Fibroblast of villous mesenchyme (primary cell): ENCODE measurements around the gene FBXL16. TPM values are rescaled to one million over a fixed set of nuclear protein-coding genes. Genes with fewer than 3 reads are reported as not detected.

Experiments
- DNase-seq: peaks from one replicate; pipeline ENCODE4 v3.0.0-alpha.2; 2010; ENCODE audit warnings: low read depth
- H3K4me3 ChIP-seq: 2 replicates; pipeline ENCODE4 v1.5.1; 2011; ENCODE audit warnings: low read depth, mild to moderate bottlenecking, low read length
- CTCF ChIP-seq: IDR thresholded peaks from 2 replicates; pipeline ENCODE4 v1.5.1; 2012; ENCODE audit warnings: low read depth, mild to moderate bottlenecking, low read length; ENCODE audit not compliant: insufficient read depth
- total RNA-seq: library from RNA; depleted of rRNA; stranded (reverse); fragments of >200 nt; gene quantifications from 2 replicates; pipeline ENCODE4 v1.2.3, GENCODE V29; 2012

The FBXL16 gene
- total RNA-seq, 1 donor, result under 0.01 TPM

- TF ChIP-seq CTCF, result no peak
- DNase-seq, result no peak
- no peak overlapping the region for H3K4me3 ChIP-seq
Measured at GRCh38 chr16:669666-670065, 35.9 kb downstream of the FBXL16 start.

DNA sequence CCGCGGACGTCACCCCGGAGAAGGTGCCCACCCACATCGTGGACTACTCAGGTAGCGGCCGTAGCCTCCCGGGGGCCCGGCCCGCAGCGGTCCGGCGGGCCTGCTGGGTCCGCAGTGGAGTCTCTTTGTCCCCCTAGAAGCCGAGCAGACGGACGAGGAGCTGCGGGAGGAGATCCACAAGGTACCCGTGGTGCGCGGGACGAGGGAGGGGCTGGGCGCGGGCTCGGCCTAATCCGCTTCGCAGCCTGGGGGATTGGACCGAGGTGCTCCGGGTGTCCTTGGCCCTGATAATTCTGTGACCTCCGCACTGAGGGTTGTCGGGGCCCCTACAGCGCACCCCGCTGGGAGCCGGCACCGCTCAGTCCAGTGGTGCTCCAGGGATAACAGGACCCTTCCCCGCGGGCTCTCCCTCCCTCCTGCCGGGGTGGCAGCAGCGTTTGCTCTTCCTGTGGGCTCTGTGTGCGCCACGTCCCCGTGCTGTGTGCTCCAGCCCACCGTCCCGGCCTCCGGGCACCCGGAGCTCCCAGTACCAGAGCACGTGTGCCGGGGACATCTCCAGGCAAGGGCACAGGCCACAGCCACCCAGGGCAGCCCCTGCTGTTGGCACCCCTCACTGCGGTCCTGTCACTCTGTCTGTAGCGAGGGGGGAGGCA, 37.0 kb downstream of the FBXL16 start:
- TF ChIP-seq CTCF, result no peak
- no peak for DNase-seq
- H3K4me3 ChIP-seq, result peak overlapping the region; percentile 86

GRCh38 chr16:667780-668518, 37.7 kb downstream of the FBXL16 start, which contains the start of gene RHOT2:
RHOT2 (plus strand) TSS chr16:668132; CDS start chr16:668200, 68 bp downstream.
- peak; percentile 92 for DNase-seq
- peak; percentile 71 for TF ChIP-seq CTCF
- peak within 1 kb of the TSS; percentile 86 for H3K4me3 ChIP-seq

DNA sequence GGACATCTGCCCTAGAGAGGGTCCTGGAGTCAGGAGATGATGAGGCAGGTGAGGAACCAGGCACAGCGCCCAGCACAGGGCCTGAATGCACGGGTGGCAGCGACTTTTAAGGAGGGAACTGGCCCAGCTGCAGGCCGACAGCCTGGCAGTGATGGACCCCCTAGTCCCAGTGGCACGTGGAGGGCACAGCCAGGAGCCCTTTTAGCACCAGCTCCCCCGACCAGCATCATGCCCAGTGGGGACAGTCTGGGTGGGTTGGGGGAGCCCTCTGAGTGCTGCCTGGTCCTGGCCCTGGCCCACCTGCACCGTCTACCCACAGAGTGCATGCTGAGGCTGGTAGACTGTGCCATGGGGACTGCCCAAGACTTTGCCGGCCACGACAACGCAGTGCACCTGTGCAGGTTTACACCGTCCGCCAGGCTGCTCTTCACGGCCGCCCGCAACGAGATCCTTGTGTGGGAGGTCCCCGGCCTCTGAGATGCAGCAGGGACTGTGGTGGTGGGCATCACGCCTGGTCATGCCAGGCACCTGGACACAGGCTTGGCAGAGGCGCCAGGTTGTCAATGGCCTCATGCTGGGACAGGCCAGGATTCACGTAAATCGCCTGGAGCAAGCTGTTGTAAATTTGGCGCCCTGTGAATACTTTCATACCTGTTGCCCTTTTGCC, 38.4 kb downstream of the FBXL16 start:
- no peak overlapping the region for H3K4me3 ChIP-seq

GRCh38 chr16:666572-666971, 39.0 kb downstream of the FBXL16 start:
- no peak for TF ChIP-seq CTCF
- no peak overlapping the region for H3K4me3 ChIP-seq
- DNase-seq, result no peak

More for the DNA sequence above, 38.4 kb downstream of the FBXL16 start:
- DNase-seq, result no peak
- TF ChIP-seq CTCF, result no peak

GRCh38 chr16:662597-662996, 43.0 kb downstream of the FBXL16 start:
- DNase-seq, result no peak
- no peak for TF ChIP-seq CTCF
- no peak overlapping the region for H3K4me3 ChIP-seq
